Measurements from ENCODE around the gene CD300H. TPM values are rescaled to one million over a fixed set of nuclear protein-coding genes. Genes with fewer than 3 reads are reported as not detected.

The CD300H gene
- total RNA-seq, 1 donor from 2014 or later, result not detected

DNA sequence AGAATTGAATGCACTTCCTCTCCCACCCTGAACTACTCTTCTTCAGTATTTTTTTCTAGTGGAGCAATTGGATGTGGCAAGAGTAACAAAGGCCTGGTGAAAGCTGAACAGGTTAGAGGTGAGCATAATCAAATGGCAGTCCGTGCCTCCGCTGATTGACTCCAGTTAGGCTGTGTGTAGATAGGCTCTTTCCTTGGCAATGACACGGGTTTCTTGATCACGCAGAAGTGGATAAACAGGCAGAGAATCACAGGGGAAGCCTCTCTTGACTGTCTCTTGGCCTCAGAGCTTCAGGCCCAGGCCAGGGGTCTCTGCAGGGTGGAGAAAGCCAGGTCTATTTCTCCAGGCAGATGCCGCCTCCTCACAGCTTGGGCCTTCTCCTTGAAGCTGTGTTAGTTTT lies 40.2 kb downstream of the CD300H start:
- no peak overlapping the region for H3K4me2 ChIP-seq (ENCODE audit: low read length)
- H3K9ac ChIP-seq (ENCODE audit: low read length), result no peak overlapping the region
- Mint-ChIP-seq H3K9me3 (ENCODE audit: unreplicated experiment) (peaks cover 7% of the 10 kb centered on the region), H3K27ac (ENCODE audit: unreplicated experiment) (no peak overlapping the region), H3K4me3 (ENCODE audit: unreplicated experiment) (no peak overlapping the region), H3K4me1 (ENCODE audit: low read depth, unreplicated experiment) (no peaks in the 10 kb centered on the region), H3K36me3 (ENCODE audit: low read depth, unreplicated experiment) (no peaks in the 10 kb centered on the region), H3K27me3 (ENCODE audit: low read depth, unreplicated experiment) (peaks cover 79% of the 10 kb centered on the region)
- no peak overlapping the region for H2AFZ ChIP-seq (ENCODE audit: low read depth, low read length)
- H3K4me1 ChIP-seq (ENCODE audit: insufficient read depth, low read length), result no peaks in the 10 kb centered on the region
- H3K79me2 ChIP-seq (ENCODE audit: insufficient read depth, low read length), result no peaks in the 10 kb centered on the region
- no peaks in the 10 kb centered on the region for H4K20me1 ChIP-seq (ENCODE audit: insufficient read depth, low read length)
- no peak for TF ChIP-seq EZH2 (IDR thresholded peaks at IDR 0.05; ENCODE audit: insufficient read depth, low read length)
- TF ChIP-seq, protein P1, sequence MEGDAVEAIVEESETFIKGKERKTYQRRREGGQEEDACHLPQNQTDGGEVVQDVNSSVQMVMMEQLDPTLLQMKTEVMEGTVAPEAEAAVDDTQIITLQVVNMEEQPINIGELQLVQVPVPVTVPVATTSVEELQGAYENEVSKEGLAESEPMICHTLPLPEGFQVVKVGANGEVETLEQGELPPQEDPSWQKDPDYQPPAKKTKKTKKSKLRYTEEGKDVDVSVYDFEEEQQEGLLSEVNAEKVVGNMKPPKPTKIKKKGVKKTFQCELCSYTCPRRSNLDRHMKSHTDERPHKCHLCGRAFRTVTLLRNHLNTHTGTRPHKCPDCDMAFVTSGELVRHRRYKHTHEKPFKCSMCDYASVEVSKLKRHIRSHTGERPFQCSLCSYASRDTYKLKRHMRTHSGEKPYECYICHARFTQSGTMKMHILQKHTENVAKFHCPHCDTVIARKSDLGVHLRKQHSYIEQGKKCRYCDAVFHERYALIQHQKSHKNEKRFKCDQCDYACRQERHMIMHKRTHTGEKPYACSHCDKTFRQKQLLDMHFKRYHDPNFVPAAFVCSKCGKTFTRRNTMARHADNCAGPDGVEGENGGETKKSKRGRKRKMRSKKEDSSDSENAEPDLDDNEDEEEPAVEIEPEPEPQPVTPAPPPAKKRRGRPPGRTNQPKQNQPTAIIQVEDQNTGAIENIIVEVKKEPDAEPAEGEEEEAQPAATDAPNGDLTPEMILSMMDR (IDR thresholded peaks at IDR 0.05; ENCODE audit: insufficient read depth, low read depth, low read length), result no peak
- no peak overlapping the region for H3K27ac ChIP-seq (ENCODE audit: low read depth, low read length)
- no peaks in the 10 kb centered on the region for H3K36me3 ChIP-seq (ENCODE audit: insufficient read depth, low read length)
- peaks cover 3% of the 10 kb centered on the region for H3K9me3 ChIP-seq (ENCODE audit: insufficient read depth, low read depth, low read length)
- DNase-seq (ENCODE audit: low read depth) (no peak), FAIRE-seq (no peak)
- no peak overlapping the region for H3K4me3 ChIP-seq (ENCODE audit: insufficient read depth, low read depth, low read length)
- H3K27me3 ChIP-seq (ENCODE audit: insufficient read depth, low read length), result no peaks in the 10 kb centered on the region

DNA sequence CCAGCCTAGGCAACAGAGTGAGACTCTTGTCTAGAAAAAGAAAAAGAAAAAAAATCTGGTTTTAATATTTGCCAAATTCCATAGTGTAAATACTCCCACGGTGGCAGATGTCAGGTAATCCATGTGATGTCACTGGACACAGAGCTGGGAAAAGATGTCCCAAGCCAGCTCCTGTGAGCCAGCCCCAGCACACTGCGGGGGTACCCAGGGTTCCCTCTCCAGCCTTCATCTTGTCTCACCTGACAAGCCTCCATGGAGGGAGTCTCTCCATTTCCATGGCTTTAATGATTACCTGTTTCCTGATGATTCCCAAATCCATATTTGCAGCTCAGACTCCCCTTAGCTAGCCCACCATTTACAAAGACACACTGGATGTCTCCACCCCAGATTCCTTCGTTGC lies 40.6 kb downstream of the CD300H start:
- Histone ChIP-seq H3K4me1 (ENCODE audit: insufficient read depth, low read length) (no peaks in the 10 kb centered on the region), H3K36me3 (ENCODE audit: insufficient read depth, low read length) (no peaks in the 10 kb centered on the region), H3K27ac (ENCODE audit: low read depth, low read length) (no peak overlapping the region), H3K4me2 (ENCODE audit: low read length) (no peak overlapping the region), H3K9ac (ENCODE audit: low read length) (no peak overlapping the region), H4K20me1 (ENCODE audit: insufficient read depth, low read length) (no peaks in the 10 kb centered on the region), H3K4me3 (ENCODE audit: insufficient read depth, low read depth, low read length) (no peak overlapping the region), H2AFZ (ENCODE audit: low read depth, low read length) (no peak overlapping the region), H3K79me2 (ENCODE audit: insufficient read depth, low read length) (no peaks in the 10 kb centered on the region), H3K27me3 (ENCODE audit: insufficient read depth, low read length) (no peaks in the 10 kb centered on the region), H3K9me3 (ENCODE audit: insufficient read depth, low read depth, low read length) (peaks cover 3% of the 10 kb centered on the region)
- Mint-ChIP-seq H3K4me1 (ENCODE audit: low read depth, unreplicated experiment) (no peaks in the 10 kb centered on the region), H3K27me3 (ENCODE audit: low read depth, unreplicated experiment) (peaks cover 81% of the 10 kb centered on the region), H3K4me3 (ENCODE audit: unreplicated experiment) (no peak overlapping the region), H3K27ac (ENCODE audit: unreplicated experiment) (no peak overlapping the region), H3K36me3 (ENCODE audit: low read depth, unreplicated experiment) (no peaks in the 10 kb centered on the region), H3K9me3 (ENCODE audit: unreplicated experiment) (peaks cover 7% of the 10 kb centered on the region)
- DNase-seq (ENCODE audit: low read depth) (no peak), FAIRE-seq (no peak)
- TF ChIP-seq, protein P1 (IDR thresholded peaks at IDR 0.05; ENCODE audit: insufficient read depth, low read depth, low read length), result no peak
- TF ChIP-seq EZH2 (IDR thresholded peaks at IDR 0.05; ENCODE audit: insufficient read depth, low read length), result no peak

DNA sequence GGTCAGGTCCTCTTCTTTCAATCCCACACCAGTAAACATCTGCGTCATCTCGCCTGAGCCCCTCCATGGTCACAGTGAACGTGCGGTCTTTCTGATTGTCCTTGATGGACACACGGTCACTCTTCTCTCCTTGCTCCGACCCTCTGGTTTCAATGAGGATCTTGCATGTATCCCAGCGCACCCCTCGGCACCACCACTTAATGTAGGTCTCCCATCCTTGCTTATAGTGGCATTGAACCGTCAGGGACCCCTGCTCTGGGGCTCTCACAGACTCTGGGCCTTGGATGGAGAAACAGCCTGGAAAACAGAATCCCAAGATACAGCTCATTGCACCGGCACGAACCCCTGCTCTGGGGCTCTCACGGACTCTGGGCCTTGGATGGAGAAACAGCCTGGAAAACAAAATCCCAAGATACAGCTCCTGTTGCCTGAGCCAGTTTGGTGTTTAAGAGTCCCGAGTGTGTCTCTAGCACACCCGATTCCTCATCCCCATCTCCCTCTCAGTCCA lies 41.5 kb downstream of the CD300H start:
- Mint-ChIP-seq H3K36me3 (ENCODE audit: low read depth, unreplicated experiment) (no peaks in the 10 kb centered on the region), H3K27ac (ENCODE audit: unreplicated experiment) (no peak overlapping the region), H3K27me3 (ENCODE audit: low read depth, unreplicated experiment) (peaks cover 80% of the 10 kb centered on the region), H3K4me1 (ENCODE audit: low read depth, unreplicated experiment) (no peaks in the 10 kb centered on the region), H3K9me3 (ENCODE audit: unreplicated experiment) (peaks cover 8% of the 10 kb centered on the region), H3K4me3 (ENCODE audit: unreplicated experiment) (no peak overlapping the region)
- Histone ChIP-seq H3K9ac (ENCODE audit: low read length) (no peak overlapping the region), H3K9me3 (ENCODE audit: insufficient read depth, low read depth, low read length) (peaks cover 3% of the 10 kb centered on the region), H3K4me1 (ENCODE audit: insufficient read depth, low read length) (no peaks in the 10 kb centered on the region), H3K36me3 (ENCODE audit: insufficient read depth, low read length) (no peaks in the 10 kb centered on the region), H3K27me3 (ENCODE audit: insufficient read depth, low read length) (no peaks in the 10 kb centered on the region), H3K4me3 (ENCODE audit: insufficient read depth, low read depth, low read length) (no peak overlapping the region), H3K27ac (ENCODE audit: low read depth, low read length) (no peak overlapping the region), H3K4me2 (ENCODE audit: low read length) (no peak overlapping the region), H4K20me1 (ENCODE audit: insufficient read depth, low read length) (no peaks in the 10 kb centered on the region), H3K79me2 (ENCODE audit: insufficient read depth, low read length) (no peaks in the 10 kb centered on the region), H2AFZ (ENCODE audit: low read depth, low read length) (no peak overlapping the region)
- TF ChIP-seq, protein P1 (IDR thresholded peaks at IDR 0.05; ENCODE audit: insufficient read depth, low read depth, low read length), result no peak
- no peak for TF ChIP-seq EZH2 (IDR thresholded peaks at IDR 0.05; ENCODE audit: insufficient read depth, low read length)
- DNase-seq (ENCODE audit: low read depth) (no peak), FAIRE-seq (no peak)
